Activated naive CD4-positive, alpha-beta T cell treated with Interleukin-2 at 50 U/mL for 16 hours (primary cell): Measurements from ENCODE around the gene WIPF2.

ENCODE experiments used
- DNase-seq: peaks from one replicate; pipeline ENCODE4 v3.0.0-alpha.2; 2020

WIPF2 gene, protein sequence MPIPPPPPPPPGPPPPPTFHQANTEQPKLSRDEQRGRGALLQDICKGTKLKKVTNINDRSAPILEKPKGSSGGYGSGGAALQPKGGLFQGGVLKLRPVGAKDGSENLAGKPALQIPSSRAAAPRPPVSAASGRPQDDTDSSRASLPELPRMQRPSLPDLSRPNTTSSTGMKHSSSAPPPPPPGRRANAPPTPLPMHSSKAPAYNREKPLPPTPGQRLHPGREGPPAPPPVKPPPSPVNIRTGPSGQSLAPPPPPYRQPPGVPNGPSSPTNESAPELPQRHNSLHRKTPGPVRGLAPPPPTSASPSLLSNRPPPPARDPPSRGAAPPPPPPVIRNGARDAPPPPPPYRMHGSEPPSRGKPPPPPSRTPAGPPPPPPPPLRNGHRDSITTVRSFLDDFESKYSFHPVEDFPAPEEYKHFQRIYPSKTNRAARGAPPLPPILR

DNA sequence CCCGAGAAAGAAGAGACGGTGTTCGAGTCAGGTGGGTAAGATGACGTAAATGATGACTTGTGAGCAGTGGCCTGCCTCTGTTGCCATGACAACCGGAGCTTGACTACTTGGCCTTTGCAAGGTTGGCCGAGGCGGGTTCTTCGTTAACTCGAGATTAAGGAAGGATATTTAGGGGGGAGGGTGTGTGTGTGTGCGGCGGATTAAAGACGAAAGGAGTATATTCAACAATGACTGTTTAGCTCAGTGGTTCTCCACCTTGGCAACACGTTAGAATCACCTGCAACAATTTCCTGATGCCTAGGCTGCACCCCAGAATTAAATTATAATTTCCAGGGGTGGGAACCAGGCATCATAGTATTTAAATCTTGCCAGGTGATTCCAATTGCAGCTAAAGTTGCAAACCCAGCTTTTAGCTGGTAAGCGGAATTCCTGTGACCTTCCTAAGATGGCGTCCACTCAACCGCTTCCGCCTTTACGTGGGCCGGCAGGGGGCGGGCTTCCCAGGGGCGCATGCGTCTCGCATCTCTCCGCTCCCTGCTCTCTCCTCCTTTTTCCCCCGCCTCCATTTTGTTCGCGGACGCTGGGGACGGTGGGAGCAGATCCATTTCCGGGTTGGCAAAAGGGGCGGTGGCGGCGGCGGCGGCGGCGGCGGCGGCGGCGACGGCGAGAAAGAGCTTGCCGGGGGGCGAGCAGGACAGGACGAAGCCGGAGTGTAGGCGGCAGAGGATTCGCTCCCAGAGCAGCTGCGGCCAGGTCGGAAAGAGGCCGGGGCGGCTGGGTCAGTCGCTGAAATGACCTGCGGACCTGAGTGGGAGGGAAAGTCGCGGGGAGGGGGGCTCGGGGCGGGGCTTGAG, at the start of gene WIPF2:
TSS of gene WIPF2 (plus strand) at position 565 of the 854 bp plus-strand sequence. CDS start 37,156 bp downstream, outside the sequence.
- DNase-seq = peak; percentile 97

DNA sequence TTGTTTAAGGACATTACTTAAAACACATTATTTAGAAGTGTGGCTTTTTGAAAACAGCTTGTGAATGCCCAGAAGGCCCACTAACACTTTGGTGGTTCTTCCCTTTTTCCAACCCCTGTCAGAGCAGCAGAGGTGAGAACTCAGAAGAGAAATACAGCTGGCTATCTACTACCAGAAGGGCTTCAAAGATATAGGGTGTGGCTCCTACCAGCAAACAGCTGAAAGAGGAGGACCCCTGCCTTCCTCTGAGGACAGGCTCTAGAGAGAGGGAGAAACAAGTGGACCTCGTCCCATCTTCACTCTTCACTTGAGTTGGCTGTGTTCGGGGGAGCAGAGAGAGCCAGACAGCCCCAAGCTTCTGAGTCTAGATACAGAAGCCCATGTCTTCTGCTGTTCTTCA, 48.8 kb upstream of the WIPF2 start:
- no peak for DNase-seq

DNA sequence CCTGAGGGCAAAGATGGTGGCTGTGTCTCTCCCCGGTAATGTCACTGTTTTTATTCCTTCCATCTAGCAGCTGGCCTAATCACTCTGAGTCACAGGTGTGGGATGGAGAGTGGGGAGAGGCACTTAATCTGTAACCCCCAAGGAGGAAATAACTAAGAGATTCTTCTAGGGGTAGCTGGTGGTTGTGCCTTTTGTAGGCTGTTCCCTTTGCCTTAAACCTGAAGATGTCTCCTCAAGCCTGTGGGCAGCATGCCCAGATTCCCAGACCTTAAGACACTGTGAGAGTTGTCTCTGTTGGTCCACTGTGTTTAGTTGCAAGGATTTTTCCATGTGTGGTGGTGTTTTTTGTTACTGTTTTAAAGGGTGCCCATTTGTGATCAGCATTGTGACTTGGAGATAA, 47.4 kb upstream of the WIPF2 start:
- no peak for DNase-seq

DNA sequence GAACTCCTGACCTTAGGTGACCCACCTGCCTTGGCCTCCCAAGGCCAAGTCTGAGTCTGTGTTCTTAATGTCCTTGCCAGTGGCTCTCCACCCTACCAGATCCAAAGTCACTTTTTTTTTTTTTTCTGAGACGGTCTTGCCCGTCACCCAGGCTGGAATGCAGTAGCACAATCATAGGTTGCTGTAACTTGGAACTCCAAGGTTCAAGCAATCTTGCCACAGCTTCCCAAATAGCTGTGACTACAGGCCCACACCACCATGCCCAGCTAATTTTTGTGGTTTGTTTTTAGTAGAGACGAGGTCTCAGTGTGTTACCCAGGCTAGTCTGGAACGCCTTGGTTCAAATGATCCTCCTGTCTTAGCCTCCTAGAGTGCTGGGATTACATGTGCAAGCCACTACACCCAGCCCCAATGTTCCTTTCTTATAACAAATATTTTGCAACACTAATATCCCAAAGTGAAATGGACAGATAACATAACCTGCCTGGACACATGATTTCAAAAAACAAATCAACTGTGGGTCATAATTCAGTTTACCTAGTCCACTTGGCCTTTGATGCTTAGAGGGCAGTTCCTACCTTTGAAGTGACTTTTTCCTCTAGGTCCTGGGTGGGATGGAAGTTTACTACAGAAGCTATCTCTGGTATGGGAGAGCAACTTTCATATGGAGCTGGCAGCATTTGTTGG, 45.9 kb upstream of the WIPF2 start:
- no peak for DNase-seq

DNA sequence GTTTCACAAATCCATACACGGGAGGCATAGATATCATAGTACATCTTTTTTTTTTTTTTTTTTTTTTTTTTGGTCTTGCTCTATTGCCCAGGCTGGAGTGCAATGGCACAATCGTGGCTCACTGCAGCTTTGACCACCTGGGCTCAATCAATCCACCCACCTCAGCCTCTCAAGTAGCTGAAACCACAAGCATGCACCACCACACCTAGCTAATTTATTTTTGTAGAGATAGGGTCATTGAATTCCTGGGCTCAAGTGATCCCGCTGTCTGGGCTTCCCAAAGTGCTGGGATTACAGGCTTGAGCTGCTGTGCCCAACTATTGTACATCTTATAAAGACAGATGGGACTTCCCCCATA, 45.3 kb upstream of the WIPF2 start:
- no peak for DNase-seq

DNA sequence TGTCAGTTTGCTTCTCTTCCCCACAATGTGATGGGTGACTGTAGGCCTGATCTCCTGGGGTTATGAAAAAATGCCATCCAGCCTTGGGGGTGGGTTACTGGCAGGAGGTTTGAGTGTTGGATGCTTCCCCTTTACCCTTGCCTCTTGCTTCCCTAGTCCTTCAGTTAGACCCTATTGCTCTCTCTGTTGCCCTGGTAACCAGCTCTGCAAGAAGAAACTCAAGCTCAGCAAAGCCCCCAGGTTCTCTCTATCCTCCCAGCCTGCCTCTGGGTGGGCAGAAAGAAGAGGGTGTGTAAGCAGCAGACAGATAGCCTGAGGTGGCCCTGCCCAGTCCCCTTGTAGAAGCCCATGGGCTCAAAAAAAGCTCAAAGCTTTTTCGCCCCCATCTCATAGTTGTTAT, 44.6 kb upstream of the WIPF2 start:
- DNase-seq = no peak

DNA sequence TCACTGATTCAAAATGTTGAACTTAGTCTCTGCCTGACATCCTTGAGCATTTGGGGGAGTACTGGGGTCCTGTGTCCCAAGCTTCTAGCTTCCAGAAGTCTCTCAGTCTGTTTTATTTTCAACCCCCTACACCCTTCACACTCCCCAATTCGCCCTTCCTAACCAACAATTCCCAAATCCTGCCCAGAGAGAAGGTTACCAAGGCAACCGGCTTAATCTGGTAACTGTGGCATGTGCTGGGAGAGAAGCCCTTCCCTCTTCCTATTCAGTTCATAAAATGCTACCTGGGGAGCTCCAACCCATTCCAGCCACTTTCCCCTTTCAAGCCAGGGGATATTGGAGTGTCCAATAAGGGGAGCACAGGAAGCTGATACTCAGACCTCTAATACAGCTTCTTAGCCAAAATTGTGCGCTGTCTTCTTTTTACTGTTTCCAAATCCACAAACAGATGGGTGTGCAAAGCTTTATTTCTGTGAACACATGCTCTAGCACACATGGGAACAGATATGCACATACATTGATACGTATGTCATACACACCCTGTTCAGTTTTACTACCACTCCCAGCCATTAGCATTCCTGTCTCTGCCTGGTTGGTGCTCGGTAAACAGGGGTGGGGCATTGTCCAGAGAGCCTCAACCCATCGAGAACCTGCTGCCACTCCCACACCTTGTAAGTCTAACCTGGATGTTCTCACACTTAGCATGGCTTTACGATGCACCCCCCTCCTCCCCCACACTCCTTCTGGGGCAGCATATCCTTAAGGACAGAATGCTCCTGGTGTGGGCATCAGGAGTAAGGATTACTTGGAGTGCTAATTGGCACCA, 43.0 kb upstream of the WIPF2 start:
- DNase-seq = no peak

DNA sequence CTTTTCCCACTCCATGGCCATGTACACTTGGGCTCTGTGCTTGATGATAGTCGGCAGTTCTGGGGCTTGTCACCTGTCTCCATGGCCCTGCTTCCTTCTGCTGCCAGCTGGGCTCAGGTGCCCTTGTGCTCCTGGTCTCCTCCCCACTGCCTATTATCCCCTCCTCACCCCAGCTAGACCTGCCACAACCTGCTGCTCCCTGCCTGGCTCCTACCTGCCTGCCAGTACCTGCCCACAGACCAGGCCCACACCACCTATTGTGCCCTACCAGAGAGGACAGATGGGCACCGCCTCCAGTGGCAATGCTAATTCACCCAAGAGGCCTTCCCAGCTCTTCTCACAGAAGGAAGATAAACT, 42.4 kb upstream of the WIPF2 start:
- no peak for DNase-seq

DNA sequence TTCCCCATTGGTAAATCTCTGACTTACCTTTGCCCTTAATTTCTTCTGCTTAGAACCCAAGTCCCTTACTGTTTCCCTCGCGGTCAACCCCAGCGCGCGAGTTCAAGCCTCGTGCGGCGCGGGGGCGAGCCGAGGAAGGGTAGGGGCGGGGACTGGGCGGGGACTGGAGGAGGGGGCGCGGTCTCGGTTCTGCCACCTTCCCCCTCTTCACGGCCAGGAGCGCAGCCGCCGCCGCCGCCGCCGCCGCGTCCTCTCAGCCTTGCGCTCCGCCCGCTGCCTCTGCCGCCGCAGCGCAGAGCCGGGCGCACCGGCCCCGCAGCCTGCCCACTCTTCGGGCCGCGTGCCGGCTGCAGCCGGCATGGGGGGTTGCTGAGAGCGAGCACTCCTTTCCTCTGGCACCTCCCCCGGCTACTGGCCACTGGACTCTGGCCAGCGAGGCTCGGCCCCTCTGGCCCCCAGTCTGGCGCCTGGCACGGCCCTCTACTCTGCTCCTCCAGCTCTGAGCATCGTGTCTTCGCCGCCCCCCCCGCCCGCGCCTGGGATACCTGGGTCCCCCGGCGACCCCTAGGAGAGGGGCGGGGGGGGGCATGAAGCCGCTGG, 41.7 kb upstream of the WIPF2 start, which contains the start of gene RAPGEFL1:
TSS of gene RAPGEFL1 (plus strand) at position 196 of the 600 bp plus-strand sequence. CDS start at position 588, 392 bp downstream.
- peak; percentile 86 for DNase-seq

DNA sequence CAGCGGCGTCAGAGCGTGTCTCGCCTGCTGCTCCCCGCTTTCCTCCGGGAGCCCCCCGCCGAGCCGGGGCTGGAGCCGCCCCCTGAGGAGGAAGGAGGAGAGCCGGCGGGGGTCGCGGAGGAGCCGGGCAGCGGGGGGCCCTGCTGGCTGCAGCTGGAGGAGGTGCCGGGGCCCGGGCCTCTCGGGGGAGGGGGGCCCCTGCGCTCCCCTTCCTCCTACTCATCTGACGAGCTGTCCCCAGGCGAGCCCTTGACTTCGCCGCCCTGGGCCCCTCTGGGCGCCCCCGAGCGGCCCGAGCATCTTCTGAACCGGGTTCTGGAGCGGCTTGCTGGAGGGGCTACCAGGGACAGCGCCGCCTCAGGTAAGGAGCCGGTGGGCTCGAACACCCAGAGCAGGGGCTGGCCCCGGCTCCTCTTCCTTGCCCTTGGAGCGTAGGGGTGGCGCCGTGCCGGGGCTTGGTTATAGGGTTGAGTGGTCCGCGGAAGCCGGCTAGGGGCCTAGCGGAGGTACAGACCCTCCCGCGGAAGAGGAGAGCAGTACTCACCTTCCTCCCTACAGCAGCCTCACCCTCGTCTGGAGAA, 41.0 kb upstream of the WIPF2 start:
- no peak for DNase-seq

DNA sequence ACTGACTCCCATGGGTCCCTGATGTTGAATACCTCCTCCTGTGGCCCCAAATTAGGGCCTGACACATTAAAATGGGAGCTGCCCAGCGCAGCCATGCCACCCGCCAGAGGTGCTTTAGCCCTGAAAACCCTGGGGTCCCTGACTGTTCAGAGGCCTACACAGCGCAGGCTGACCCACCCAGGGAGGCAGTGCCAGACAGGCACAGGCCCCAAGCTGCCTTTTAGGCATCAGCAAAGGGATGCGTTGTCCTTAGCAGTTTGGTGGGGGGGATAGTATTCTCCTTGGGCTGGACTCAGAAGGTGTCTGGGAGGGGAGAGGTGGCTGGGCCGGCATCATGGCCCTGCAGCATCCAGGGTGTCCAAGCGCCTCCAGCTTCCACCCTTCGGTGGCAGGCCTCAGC, 40.4 kb upstream of the WIPF2 start:
- DNase-seq = no peak

DNA sequence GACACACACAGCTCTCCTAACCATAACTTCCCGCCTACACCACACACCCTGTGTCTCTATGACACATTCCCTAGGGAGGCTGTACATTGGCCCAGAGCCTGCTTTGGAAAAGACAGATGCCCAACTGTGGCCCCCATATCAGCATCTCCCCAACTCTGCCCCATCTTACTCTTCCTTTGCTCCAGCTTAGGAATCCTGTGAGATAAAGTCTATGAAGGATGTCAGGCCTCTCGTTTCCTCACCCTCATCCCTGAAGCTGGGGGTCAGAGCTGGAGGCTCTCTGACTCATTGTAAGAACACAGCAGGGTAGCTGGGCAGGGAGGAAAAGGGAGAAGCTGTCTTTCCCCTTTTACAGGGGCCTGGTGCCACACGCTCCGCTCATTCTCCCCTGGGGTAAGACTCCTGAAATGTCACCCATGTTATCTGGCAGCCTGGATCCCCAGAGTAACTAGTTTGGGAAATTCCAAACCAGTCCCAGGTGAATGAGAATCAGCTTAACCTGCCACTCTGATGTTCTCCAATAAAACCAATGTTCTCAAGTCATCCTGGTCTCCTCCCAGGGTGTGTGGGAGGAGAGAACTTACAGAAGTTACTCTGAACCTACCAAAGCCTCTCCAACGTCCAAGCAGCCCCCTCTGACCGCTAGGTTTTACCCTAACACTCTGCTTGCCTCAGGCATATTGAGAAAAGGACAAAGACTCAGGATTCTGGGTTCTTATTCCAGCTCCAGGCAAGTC, 39.0 kb upstream of the WIPF2 start:
- no peak for DNase-seq

DNA sequence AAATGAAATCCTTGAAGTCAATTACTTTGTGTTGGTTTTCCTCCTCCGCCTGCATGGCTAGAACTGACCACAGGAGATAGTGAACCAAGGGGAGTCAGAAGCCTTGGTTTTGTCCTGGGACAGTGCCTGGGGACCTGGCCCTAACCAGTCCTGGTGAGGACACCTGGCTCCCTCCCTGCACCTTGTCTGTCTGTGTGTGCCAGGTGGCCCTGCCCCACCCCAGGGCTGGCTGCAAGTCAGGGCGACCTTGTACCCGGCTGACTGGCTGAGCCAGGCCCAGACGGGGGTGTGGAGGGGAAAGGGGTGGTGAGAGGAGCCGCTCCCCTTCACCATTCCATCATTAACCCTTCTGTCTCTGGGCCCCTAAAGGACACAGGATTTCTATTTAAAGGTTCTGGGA, 38.4 kb upstream of the WIPF2 start:
- no peak for DNase-seq

DNA sequence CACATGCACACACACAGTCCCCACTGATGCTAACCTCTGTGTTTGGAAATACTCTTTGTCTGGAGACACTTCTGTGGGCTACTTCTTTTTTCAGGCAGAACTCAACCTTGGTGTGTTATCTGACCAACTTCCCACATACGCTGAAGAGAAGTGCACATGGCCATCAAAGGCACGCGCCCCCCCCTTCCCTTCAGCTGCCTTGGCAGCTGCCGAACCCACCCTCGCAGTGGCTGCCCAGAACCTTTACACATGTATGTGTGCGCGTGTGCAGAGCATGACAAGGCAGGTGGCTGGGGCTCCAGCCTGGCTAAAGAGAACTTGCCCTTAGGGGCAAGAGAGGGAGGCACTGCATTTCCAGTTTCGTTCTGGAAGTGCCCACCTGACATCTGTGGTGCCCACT, 37.9 kb upstream of the WIPF2 start:
- DNase-seq = no peak

DNA sequence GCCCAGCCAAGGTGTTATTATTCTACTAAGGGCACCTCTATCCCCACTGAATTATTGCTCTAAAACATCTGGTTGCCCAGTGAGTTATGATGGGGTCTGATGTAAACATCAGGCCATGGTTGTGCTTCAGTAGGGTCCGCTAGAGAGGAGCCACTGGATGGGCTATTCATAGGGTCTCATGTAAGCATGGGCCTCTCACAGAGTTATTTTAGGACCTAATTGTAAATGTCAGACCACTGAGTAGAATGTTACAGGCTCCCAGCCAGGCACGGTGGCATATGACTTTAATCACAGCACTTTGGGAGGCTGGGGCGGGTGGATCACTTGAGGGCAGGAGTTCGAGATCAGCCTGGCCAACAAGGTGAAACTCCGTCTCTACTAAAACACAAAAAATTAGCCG, 36.5 kb upstream of the WIPF2 start:
- DNase-seq = no peak

DNA sequence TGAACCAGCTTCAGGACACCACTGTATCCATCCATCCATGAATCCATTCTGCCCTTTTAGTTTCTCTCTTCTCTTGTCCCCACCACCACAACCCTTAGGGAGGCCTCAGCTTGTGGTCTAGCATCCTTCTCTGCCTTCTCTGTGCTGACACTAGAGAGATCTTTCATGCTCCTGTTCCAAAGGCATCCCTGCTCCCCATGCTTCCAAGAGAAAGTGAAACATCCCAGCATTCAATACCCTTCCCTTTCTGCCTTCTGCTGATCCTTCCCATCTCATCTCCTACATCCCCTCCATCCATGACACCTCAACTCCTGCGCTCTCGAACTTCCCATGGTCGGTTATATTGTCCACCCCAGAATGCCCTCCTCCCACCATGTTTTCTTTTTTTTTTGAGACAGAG, 31.9 kb upstream of the WIPF2 start:
- DNase-seq = no peak

DNA sequence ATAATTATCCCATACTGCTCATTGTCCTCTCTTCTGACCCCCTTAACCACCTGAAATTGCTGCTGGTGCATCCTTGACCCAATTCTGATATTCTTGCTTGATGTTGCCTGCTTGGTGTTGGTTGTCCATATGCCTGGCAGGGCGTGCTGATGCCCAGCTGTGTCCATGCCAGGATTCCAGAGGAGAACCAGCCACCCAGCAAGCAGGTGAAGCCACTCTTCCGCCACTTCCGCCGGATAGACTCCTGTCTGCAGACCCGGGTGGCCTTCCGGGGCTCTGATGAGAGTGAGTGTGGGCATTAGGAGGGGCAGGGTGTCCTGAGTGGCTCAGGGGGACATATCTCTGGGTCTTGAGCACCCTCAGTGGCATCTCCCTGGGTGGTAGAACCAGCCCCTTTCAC, 30.4 kb upstream of the WIPF2 start:
- DNase-seq = no peak

DNA sequence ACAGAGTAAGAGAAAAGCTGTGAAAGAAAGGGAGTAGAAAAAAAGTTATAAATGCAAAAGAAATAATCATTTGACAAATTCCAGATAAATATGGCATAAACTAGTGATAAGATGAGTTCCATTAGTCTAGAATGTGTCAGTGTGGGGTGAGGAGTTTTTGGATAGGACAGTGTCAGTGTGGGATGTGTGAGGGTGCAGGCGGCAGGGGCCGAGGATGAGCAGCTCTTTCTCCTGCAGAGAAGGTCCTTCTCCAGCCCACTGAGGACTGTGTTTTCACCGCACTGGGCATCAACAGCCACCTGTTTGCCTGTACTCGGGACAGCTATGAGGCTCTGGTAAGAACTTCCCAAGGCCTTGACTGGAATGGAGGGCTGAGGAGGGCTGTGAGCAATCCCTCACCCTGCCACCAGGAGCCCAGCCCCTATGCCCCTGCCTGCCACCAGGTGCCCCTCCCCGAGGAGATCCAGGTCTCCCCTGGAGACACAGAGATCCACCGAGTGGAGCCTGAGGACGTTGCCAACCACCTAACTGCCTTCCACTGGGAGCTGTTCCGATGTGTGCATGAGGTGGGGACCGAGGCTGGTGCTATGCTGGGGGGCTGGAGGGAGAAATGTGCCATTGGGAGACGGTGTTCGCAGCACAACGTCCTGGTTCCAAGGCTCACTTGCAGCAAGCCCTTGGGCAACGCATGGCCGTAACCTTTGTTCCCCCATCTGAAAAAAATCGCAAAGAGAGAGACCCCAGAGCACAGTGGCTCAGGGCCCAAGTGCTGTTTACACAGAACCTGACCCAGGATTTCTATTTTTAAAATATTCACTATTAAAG, 28.7 kb upstream of the WIPF2 start:
- DNase-seq = peak; percentile 18

DNA sequence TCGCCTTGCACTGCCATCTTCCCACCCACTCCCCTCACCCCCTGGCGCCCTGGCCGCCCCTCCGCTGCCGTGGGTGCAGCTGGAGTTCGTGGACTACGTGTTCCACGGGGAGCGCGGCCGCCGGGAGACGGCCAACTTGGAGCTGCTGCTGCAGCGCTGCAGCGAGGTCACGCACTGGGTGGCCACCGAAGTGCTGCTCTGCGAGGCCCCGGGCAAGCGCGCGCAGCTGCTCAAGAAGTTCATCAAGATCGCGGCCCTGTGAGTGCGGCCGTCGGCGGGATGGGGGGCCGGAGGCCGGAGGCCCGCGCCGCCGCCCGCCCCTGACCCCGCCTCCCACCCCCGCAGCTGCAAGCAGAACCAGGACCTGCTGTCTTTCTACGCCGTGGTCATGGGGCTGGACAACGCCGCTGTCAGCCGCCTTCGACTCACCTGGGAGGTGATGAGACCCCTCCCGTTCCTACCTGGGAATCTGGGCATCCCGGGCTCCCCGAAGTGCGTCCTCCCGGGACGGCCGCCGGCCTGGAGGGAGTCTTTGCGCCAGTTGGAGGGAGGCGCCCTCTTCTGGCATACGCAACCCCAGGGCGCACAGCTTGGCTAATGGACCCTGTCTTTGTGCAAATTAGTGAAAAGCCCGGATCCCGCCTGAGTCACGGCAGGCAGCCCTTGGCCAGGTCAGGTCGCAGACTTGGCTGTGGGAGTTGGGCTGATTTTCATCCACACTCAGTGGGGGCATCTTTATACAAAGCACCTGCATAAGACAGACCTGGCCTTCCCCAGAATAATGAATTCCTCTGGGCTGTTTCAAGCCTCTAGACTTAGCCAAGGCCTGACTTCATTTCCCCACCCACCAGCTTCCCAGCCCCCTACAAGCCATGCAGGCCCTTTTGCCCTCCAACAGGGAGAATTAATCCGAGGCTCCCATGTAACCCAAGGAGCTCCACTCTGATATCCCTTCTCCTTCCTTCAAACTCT, 27.6 kb upstream of the WIPF2 start:
- peak; percentile 69 for DNase-seq
